ENCODE measurements around the gene GRM7. TPM values are rescaled to one million over a fixed set of nuclear protein-coding genes. Genes with fewer than 3 reads are reported as not detected.

Gene GRM7
- total RNA-seq, 1 experiment from 2014 or later, result not detected

DNA sequence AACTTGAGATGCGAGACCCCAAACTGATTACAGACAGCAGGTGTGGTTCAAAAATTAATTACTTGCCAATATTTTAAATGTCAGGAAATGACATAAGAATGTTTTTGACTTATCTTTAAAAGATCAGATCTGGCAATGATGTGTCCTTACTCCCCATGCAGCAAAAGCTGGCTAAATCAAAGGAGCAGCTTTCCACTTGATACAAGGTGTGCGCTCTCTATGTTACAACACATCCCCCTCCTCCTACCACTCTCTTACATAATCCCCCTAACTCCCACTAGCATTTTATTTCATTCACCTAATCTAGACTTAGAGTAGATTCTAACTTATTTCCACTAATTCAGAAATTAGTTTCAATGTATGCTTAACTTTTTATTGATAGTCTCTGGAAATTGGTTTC, 609.0 kb downstream of the GRM7 start:
- POLR2A ChIA-PET, result no interaction called here
- TF ChIP-seq CEBPB (IDR thresholded peaks at IDR 0.05; ENCODE audit: low read depth) (no peak), ZFX (IDR thresholded peaks at IDR 0.05) (no peak), YY1 (IDR thresholded peaks at IDR 0.05; ENCODE audit: extremely low read depth, insufficient replicate concordance, low read depth, low read length) (no peak), POLR2A (IDR thresholded peaks at IDR 0.05; ENCODE audit: borderline replicate concordance, extremely low read depth, insufficient read depth, insufficient read length) (no peak), ZNF274 (IDR thresholded peaks at IDR 0.05; ENCODE audit: low read depth, low read length) (no peak), JUND (IDR thresholded peaks at IDR 0.05) (no peak), SRF (IDR thresholded peaks at IDR 0.05; ENCODE audit: low read depth) (no peak), ELF1 (IDR thresholded peaks at IDR 0.05; ENCODE audit: borderline replicate concordance, low read depth) (no peak), CTCF (IDR thresholded peaks at IDR 0.05 in 2 of 3, conservative IDR thresholded peaks at IDR 0.05 in 1 of 3; ENCODE audit: borderline replicate concordance in 1 of 3, insufficient read depth in 1 of 3, low read depth in 2 of 3, low read length in 2 of 3) (no peak), POLR2AphosphoS5 (IDR thresholded peaks at IDR 0.05; ENCODE audit: low read depth, low read length) (no peak)
- TF ChIP-seq, protein P1, sequence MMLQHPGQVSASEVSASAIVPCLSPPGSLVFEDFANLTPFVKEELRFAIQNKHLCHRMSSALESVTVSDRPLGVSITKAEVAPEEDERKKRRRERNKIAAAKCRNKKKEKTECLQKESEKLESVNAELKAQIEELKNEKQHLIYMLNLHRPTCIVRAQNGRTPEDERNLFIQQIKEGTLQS (IDR thresholded peaks at IDR 0.05), result no peak
- ATAC-seq (no peak), DNase-seq (ENCODE audit: low read depth, low spot score) (no peak)
- Histone ChIP-seq H3K79me2 (ENCODE audit: insufficient read depth, low read length) (no peaks in the 10 kb centered on the region), H3K9me2 (ENCODE audit: insufficient read depth) (no peaks in the 10 kb centered on the region), H3K36me3 (ENCODE audit: control insufficient read depth in 1 of 2, insufficient read depth in 2 of 2, low read length in 2 of 2) (no peaks in the 10 kb centered on the region), H3K4me1 (ENCODE audit: control insufficient read depth in 1 of 2, insufficient read depth in 2 of 2, low read length in 2 of 2) (no peaks in the 10 kb centered on the region), H3K4me3 (replicated peaks in 1 of 2; ENCODE audit: low read depth in 1 of 2, low read length in 2 of 2) (no peak overlapping the region), H3K4me2 (ENCODE audit: low read length) (no peak overlapping the region), H3K9ac (ENCODE audit: low read length) (no peak overlapping the region), H4K20me1 (ENCODE audit: insufficient read depth) (no peaks in the 10 kb centered on the region), H2AFZ (ENCODE audit: low read depth, low read length, poor library complexity, severe bottlenecking) (no peak overlapping the region), H3K27me3 (ENCODE audit: insufficient read depth, low read length) (no peaks in the 10 kb centered on the region), H3K9me3 (ENCODE audit: control insufficient read depth in 1 of 2, insufficient read depth in 1 of 2, low read depth in 1 of 2, low read length in 2 of 2) (no peaks in the 10 kb centered on the region), H3K27ac (ENCODE audit: low read depth, low read length) (no peak overlapping the region)
- CTCF ChIA-PET, result no interaction called here
- BruUV-seq (replicated peaks), result no TSS peak
- intact Hi-C loops (cut with micrococcal nuclease), result no loop called here
- RAD21 ChIA-PET (ENCODE audit: low non-redundant PET in 1 of 2, low total read pairs in 2 of 2, uncharacterized antibody in 2 of 2, unreplicated experiment in 2 of 2), result no interaction called here
